GM23248 (cell line): ENCODE data around the gene ANO4. TPM values are rescaled to one million over a fixed set of nuclear protein-coding genes. Genes with fewer than 3 reads are reported as not detected.

Source experiments
- DNase-seq: peaks from one replicate; pipeline ENCODE4 v3.0.0-alpha.2; 2015
- H2AFZ ChIP-seq: fragments of 200-600 bp; sonication (generic); 2 replicates; pipeline ENCODE4 v1.6.1; 2016; ENCODE audit warnings: antibody characterized with exemption
- H3F3A ChIP-seq: fragments of 200-600 bp; sonication (generic); 2 replicates; pipeline ENCODE4 v1.6.1; 2016; ENCODE audit warnings: mild to moderate bottlenecking, antibody characterized with exemption, mixed run types; ENCODE audit not compliant: insufficient read depth
- H3K27ac ChIP-seq: fragments of 200-600 bp; sonication (generic); 2 replicates; pipeline ENCODE4 v1.5.1; 2016; ENCODE audit warnings: mild to moderate bottlenecking
- H3K27me3 ChIP-seq: fragments of 200-600 bp; sonication (generic); replicated peaks from 2 replicates; pipeline ENCODE4 v1.6.1; 2016; ENCODE audit warnings: mild to moderate bottlenecking; ENCODE audit not compliant: insufficient read depth
- H3K36me3 ChIP-seq: fragments of 200-600 bp; sonication (generic); 2 replicates; pipeline ENCODE4 v1.6.1; 2016; ENCODE audit warnings: low read depth, mild to moderate bottlenecking
- H3K4me1 ChIP-seq: fragments of 200-600 bp; sonication (generic); 2 replicates; pipeline ENCODE4 v1.6.1; 2016; ENCODE audit warnings: mild to moderate bottlenecking; ENCODE audit not compliant: insufficient read depth
- H3K4me2 ChIP-seq: fragments of 200-600 bp; sonication (generic); one replicate; pipeline ENCODE4 v1.6.1; 2016; ENCODE audit warnings: mild to moderate bottlenecking; ENCODE audit not compliant: unreplicated experiment
- H3K4me3 ChIP-seq: fragments of 200-600 bp; sonication (generic); 2 replicates; pipeline ENCODE4 v1.5.1; 2016; ENCODE audit warnings: mild to moderate bottlenecking
- H3K79me2 ChIP-seq: fragments of 200-600 bp; sonication (generic); 2 replicates; pipeline ENCODE4 v1.6.1; 2016; ENCODE audit warnings: mild to moderate bottlenecking; ENCODE audit not compliant: insufficient read depth
- H3K9ac ChIP-seq: fragments of 200-600 bp; sonication (generic); 2 replicates; pipeline ENCODE4 v1.6.1; 2016; ENCODE audit warnings: mild to moderate bottlenecking
- H3K9me2 ChIP-seq: fragments of 200-600 bp; sonication (generic); 2 replicates; pipeline ENCODE4 v1.6.1; 2016; ENCODE audit warnings: mixed run types, mild to moderate bottlenecking, moderate library complexity; ENCODE audit not compliant: insufficient read depth
- H3K9me3 ChIP-seq: fragments of 200-600 bp; sonication (generic); one replicate; pipeline ENCODE4 v1.6.1; 2017; ENCODE audit warnings: low read depth
- H4K20me1 ChIP-seq: fragments of 200-600 bp; sonication (generic); 2 replicates; pipeline ENCODE4 v1.6.0; 2016; ENCODE audit not compliant: insufficient read depth
- EZH2 ChIP-seq: fragments of 200-600 bp; sonication (generic); IDR thresholded peaks from 2 replicates; pipeline ENCODE4 v1.6.1; 2018; ENCODE audit warnings: antibody characterized with exemption, mild to moderate bottlenecking; ENCODE audit not compliant: insufficient read depth, poor library complexity, severe bottlenecking
- EZH2phosphoT487 ChIP-seq: fragments of 200-600 bp; sonication (generic); IDR thresholded peaks from 2 replicates; pipeline ENCODE4 v1.6.1; 2018; ENCODE audit warnings: antibody characterized with exemption, moderate library complexity, mild to moderate bottlenecking, low read depth; ENCODE audit not compliant: insufficient read depth
- WGBS, 2 experiments: methylation state at CpG; one replicate each; pipeline ENCODE4 v1.1.6; 2015 to 2017; ENCODE audit warnings: low lambda C conversion rate in 2 of 2, low coverage in 1 of 2; ENCODE audit errors: missing lambda C conversion rate in 2 of 2; 5-methylcytosine and 5-hydroxymethylcytosine counted together
- in situ Hi-C: fragments of 300-500 bp; cut with MboI; formaldehyde crosslinking; loops from 2 replicates; pipeline ENCODE4 v1.15.0; 2020
- polyA plus RNA-seq: library from polyadenylated mRNA; unstranded; fragments of >200 nt; fragmentation: Nextera tagmentation; extraction: Ambion mirVana; gene quantifications from 2 replicates; pipeline ENCODE4 v1.2.1, GENCODE V29; 2016
- total RNA-seq: library from RNA; depleted of rRNA; stranded (reverse); fragments of >200 nt; shearing (Covaris generic); gene quantifications from 2 replicates; pipeline ENCODE4 v1.2.3, GENCODE V29; 2014

ANO4 gene
- total and polyA plus RNA-seq, 2 experiments from 2014 or later = 6.6 to 7.6 TPM

DNA sequence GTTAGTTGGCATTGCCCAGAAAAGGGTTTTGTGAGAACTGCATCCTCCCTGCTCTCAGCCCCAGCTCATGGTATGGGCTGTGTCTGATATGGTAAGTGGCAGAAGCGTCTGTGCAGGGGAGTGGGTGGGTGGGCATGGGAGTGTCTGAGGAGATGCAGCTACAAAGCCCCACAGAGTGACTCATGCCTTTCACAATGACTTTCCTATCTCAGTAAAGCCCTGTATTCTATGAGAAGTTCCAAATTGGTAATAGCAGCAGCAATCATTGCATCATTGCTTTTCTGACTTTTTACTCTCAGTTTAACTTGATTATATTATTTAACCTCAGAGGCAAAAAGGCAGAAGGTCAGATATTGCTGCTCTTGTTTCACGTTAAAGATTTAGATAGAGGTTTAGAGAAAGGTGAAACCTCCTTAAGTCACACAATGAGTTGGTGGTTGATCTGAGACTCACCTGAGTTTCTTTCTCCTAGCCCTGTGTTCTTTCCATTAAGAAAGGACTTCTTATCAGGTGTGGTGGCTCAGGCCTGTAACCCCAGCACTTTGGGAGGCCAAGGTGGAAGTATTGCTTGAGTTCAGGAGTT, 243.8 kb downstream of the ANO4 start:
- Histone ChIP-seq H3F3A (0 out of 2 replicates have a peak, but pooled peaks cover 5% of the 10 kb centered on the region), H3K4me2 (no peak overlapping the region), H3K9me3 (no peaks in the 10 kb centered on the region), H3K4me3 (no peak overlapping the region), H3K9ac (no peak overlapping the region), H3K27me3 (no peaks in the 10 kb centered on the region), H2AFZ (no peak overlapping the region), H3K4me1 (peaks cover 11% of the 10 kb centered on the region; the same call in 1 of the 2 replicates), H3K27ac (no peak overlapping the region), H4K20me1 (no peaks in the 10 kb centered on the region), H3K9me2 (no peaks in the 10 kb centered on the region), H3K36me3 (no peaks in the 10 kb centered on the region), H3K79me2 (no peaks in the 10 kb centered on the region)
- in situ Hi-C loops = no loop called here
- DNase-seq = peak; percentile 55
- TF ChIP-seq EZH2phosphoT487 (no peak), EZH2 (no peak)
- WGBS, 2 experiments = 88 to 94% methylated on average over 2 of the region's 2 CpGs

DNA sequence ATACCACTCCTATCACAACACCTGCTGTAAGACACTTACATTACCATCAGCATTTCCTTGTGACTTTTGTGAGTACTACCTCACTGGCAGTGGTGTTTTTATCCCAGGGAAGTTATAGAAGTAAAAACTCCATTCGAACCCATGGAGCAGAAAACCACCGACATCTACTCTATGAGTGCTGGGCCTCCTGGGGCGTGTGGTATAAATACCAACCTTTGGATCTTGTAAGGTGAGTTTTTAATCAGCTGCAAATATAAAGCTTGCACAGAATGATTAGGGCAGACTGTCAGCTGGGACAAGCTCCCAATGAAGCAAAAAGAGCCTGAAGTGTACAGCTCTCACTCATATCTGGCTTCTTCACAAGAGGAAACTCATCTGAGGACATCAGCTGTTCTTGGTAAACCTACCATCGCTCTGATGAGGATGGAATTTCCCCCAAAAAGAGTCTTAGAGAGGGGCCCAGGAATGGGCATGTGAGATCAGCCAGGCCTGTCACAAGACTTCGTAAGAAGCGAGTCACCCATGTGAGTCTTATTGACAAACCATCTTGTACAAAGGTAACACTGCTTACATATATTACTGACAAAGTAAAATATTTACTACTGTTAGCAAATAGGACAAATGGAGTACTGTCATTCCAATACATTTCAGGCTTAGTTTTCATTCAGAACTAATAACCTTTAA, 245.4 kb downstream of the ANO4 start:
- no peaks in the 10 kb centered on the region for H3K9me2 ChIP-seq
- peaks cover 23% of the 10 kb centered on the region for H3K4me1 ChIP-seq
- H3K36me3 ChIP-seq = no peaks in the 10 kb centered on the region
- H3K9ac ChIP-seq = no peak overlapping the region
- 0 out of 2 replicates have a peak, but pooled peaks cover 5% of the 10 kb centered on the region for H3F3A ChIP-seq
- H3K9me3 ChIP-seq = no peaks in the 10 kb centered on the region
- no peaks in the 10 kb centered on the region for H3K27me3 ChIP-seq
- H3K4me3 ChIP-seq = no peak overlapping the region
- WGBS, 2 experiments = 82 to 85% methylated on average over 6 of the region's 6 CpGs
- no peak overlapping the region for H3K4me2 ChIP-seq
- in situ Hi-C loops = no loop called here
- DNase-seq = no peak
- no peak overlapping the region for H3K27ac ChIP-seq
- H3K79me2 ChIP-seq = no peaks in the 10 kb centered on the region
- TF ChIP-seq EZH2 (no peak), EZH2phosphoT487 (no peak)
- no peak overlapping the region for H2AFZ ChIP-seq
- H4K20me1 ChIP-seq = no peaks in the 10 kb centered on the region

DNA sequence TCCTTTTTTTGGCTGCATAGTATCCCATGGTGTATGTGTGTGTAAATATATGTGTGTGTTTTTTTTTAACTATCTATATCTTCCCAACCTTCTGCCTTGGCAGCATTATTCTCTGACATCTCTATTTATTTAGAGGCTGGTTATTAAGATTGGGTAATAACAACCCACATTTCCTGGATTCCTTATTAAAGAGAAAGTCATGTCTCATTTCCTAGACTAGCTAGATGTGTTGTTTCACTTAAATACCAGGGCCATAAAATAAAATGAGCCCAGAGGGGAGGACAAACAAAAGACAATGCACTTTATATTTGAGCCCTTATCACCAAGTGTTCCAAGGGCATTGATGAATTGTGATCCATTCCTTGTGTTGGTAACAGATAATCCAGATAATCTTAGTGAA, 246.4 kb downstream of the ANO4 start:
- H3K4me2 ChIP-seq = no peak overlapping the region
- no peaks in the 10 kb centered on the region for H3K79me2 ChIP-seq
- H3K9me2 ChIP-seq = no peaks in the 10 kb centered on the region
- in situ Hi-C loops = no loop called here
- H3K4me3 ChIP-seq = no peak overlapping the region
- peaks cover 31% of the 10 kb centered on the region for H3K4me1 ChIP-seq
- no peaks in the 10 kb centered on the region for H4K20me1 ChIP-seq
- no peaks in the 10 kb centered on the region for H3K9me3 ChIP-seq
- no peaks in the 10 kb centered on the region for H3K27me3 ChIP-seq
- no peaks in the 10 kb centered on the region for H3K36me3 ChIP-seq
- no peak overlapping the region for H2AFZ ChIP-seq
- peak; percentile 29 for DNase-seq
- no peak for TF ChIP-seq EZH2phosphoT487
- TF ChIP-seq EZH2 = no peak
- H3K27ac ChIP-seq = no peak overlapping the region
- 0 out of 2 replicates have a peak, but pooled peaks cover 5% of the 10 kb centered on the region for H3F3A ChIP-seq
- no peak overlapping the region for H3K9ac ChIP-seq

DNA sequence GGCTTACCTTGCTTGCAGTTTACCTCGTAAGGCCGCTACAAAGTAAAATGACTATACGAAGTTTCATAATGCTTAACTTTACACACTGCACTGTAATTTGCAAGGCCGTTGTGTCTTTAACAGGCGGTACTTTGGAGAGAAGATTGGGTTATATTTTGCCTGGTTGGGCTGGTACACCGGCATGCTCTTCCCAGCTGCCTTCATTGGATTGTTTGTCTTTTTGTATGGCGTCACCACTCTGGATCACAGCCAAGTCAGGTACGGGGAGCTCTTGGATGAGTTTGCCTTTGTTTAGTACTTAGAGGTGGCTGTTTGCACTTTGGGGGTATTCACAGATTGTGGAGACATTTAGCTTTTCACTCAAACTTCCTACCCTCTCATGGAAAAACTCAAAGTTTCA, 247.6 kb downstream of the ANO4 start:
- H3K79me2 ChIP-seq = no peaks in the 10 kb centered on the region
- WGBS, 2 experiments = 88% methylated on average over 8 of the region's 8 CpGs
- H3F3A ChIP-seq = 0 out of 2 replicates have a peak, but pooled peaks cover 5% of the 10 kb centered on the region
- no peaks in the 10 kb centered on the region for H3K9me2 ChIP-seq
- no peak overlapping the region for H3K4me3 ChIP-seq
- peaks cover 31% of the 10 kb centered on the region for H3K4me1 ChIP-seq
- H3K27me3 ChIP-seq = no peaks in the 10 kb centered on the region
- H4K20me1 ChIP-seq = no peaks in the 10 kb centered on the region
- DNase-seq = no peak
- no peak overlapping the region for H3K27ac ChIP-seq
- H2AFZ ChIP-seq = no peak overlapping the region
- no peaks in the 10 kb centered on the region for H3K9me3 ChIP-seq
- no peaks in the 10 kb centered on the region for H3K36me3 ChIP-seq
- no peak overlapping the region for H3K9ac ChIP-seq
- in situ Hi-C loops = no loop called here
- TF ChIP-seq EZH2 (no peak), EZH2phosphoT487 (no peak)
- no peak overlapping the region for H3K4me2 ChIP-seq
